ENCODE data around the gene WNK1. TPM values are rescaled to one million over a fixed set of nuclear protein-coding genes. Genes with fewer than 3 reads are reported as not detected.
"Not testable (repeated sequence)": the region's sequence is repeated elsewhere in the genome, so short reads cannot be mapped to it uniquely, and the experiment has no call there.

Gene WNK1
- total RNA-seq, 1 donor from 2014 or later = 150 TPM

GRCh38 chr12:788288-788687, 35.9 kb downstream of the WNK1 start:
- no peak overlapping the region for H3K4me3 Mint-ChIP-seq
- H3K27ac Mint-ChIP-seq = no peak overlapping the region
- no peak for TF ChIP-seq CTCF (IDR thresholded peaks at IDR 0.05; ENCODE audit: unreplicated experiment)
- H3K36me3 Mint-ChIP-seq = no peaks in the 10 kb centered on the region
- H3K4me1 Mint-ChIP-seq = peaks cover 29% of the 10 kb centered on the region
- DNase-seq (ENCODE audit: low spot score in 2 of 2, unreplicated experiment in 2 of 2) = no peak
- H3K27me3 Mint-ChIP-seq (ENCODE audit: low read depth) = no peaks in the 10 kb centered on the region
- no peaks in the 10 kb centered on the region for H3K9me3 Mint-ChIP-seq

- not testable (repeated sequence) for DNase-seq (ENCODE audit: low spot score in 2 of 2, unreplicated experiment in 2 of 2); H3K9me3 Mint-ChIP-seq; H3K4me3 Mint-ChIP-seq; H3K36me3 Mint-ChIP-seq; H3K27me3 Mint-ChIP-seq (ENCODE audit: low read depth)
- Mint-ChIP-seq H3K4me1 (peaks cover 29% of the 10 kb centered on the region), H3K27ac (peak overlapping the region; percentile 77)
Observed at GRCh38 chr12:788762-789161, 36.4 kb downstream of the WNK1 start.

- no peak for TF ChIP-seq CTCF (IDR thresholded peaks at IDR 0.05; ENCODE audit: unreplicated experiment)
- no peak for DNase-seq (ENCODE audit: low spot score in 2 of 2, unreplicated experiment in 2 of 2)
- no peak overlapping the region for H3K4me3 Mint-ChIP-seq
Observed at GRCh38 chr12:789852-790563, 37.6 kb downstream of the WNK1 start.

GRCh38 chr12:790608-791007, 38.2 kb downstream of the WNK1 start:
- Mint-ChIP-seq H3K27me3 (ENCODE audit: low read depth) (no peaks in the 10 kb centered on the region), H3K27ac (peak overlapping the region; percentile 10), H3K36me3 (no peaks in the 10 kb centered on the region), H3K4me3 (no peak overlapping the region), H3K9me3 (no peaks in the 10 kb centered on the region), H3K4me1 (peaks cover 36% of the 10 kb centered on the region)
- no peak for DNase-seq (ENCODE audit: low spot score in 2 of 2, unreplicated experiment in 2 of 2)
- no peak for TF ChIP-seq CTCF (IDR thresholded peaks at IDR 0.05; ENCODE audit: unreplicated experiment)

More at GRCh38 chr12:789852-790563, 37.6 kb downstream of the WNK1 start:
- peak overlapping the region; percentile 58 for H3K27ac Mint-ChIP-seq
- H3K27me3 Mint-ChIP-seq (ENCODE audit: low read depth) = no peaks in the 10 kb centered on the region
- H3K4me1 Mint-ChIP-seq = peaks cover 30% of the 10 kb centered on the region
- H3K36me3 Mint-ChIP-seq = no peaks in the 10 kb centered on the region
- H3K9me3 Mint-ChIP-seq = no peaks in the 10 kb centered on the region

GRCh38 chr12:793037-793436, 40.7 kb downstream of the WNK1 start:
- H3K36me3 Mint-ChIP-seq = no peaks in the 10 kb centered on the region
- no peaks in the 10 kb centered on the region for H3K27me3 Mint-ChIP-seq (ENCODE audit: low read depth)
- H3K9me3 Mint-ChIP-seq = no peaks in the 10 kb centered on the region
- no peak for TF ChIP-seq CTCF (IDR thresholded peaks at IDR 0.05; ENCODE audit: unreplicated experiment)
- no peak overlapping the region for H3K27ac Mint-ChIP-seq
- DNase-seq (ENCODE audit: low spot score in 2 of 2, unreplicated experiment in 2 of 2) = no peak
- no peak overlapping the region for H3K4me3 Mint-ChIP-seq
- H3K4me1 Mint-ChIP-seq = peaks cover 46% of the 10 kb centered on the region

GRCh38 chr12:793711-794110, 41.3 kb downstream of the WNK1 start:
- TF ChIP-seq CTCF (IDR thresholded peaks at IDR 0.05; ENCODE audit: unreplicated experiment) = no peak

More at GRCh38 chr12:793711-794110, 41.3 kb downstream of the WNK1 start:
- Mint-ChIP-seq H3K4me1 (peaks cover 46% of the 10 kb centered on the region), H3K27me3 (ENCODE audit: low read depth) (no peaks in the 10 kb centered on the region), H3K9me3 (no peaks in the 10 kb centered on the region), H3K27ac (no peak overlapping the region), H3K36me3 (no peaks in the 10 kb centered on the region), H3K4me3 (no peak overlapping the region)
- no peak for DNase-seq (ENCODE audit: low spot score in 2 of 2, unreplicated experiment in 2 of 2)
